Medulla oblongata (tissue), 1 donor: ENCODE data around the gene TECPR2.

Experiments
- DNase-seq: peaks from one replicate; pipeline ENCODE4 v3.0.0-alpha.2; 2015; ENCODE audit errors: extremely low spot score

TECPR2 gene

GRCh38 chr14:102496958-102497744 is 134.4 kb downstream of the TECPR2 start:
- DNase-seq: no peak

GRCh38 chr14:102497998-102498677 is 135.4 kb downstream of the TECPR2 start:
- DNase-seq: no peak

- DNase-seq: no peak
These were observed 136.0 kb downstream of the TECPR2 start for GRCh38 chr14:102498678-102499265.

GRCh38 chr14:102499401-102500157 is 136.8 kb downstream of the TECPR2 start:
- no peak for DNase-seq

GRCh38 chr14:102500158-102500662 is 137.5 kb downstream of the TECPR2 start:
- peak; percentile 51 for DNase-seq

- DNase-seq: no peak
These were observed 138.0 kb downstream of the TECPR2 start for GRCh38 chr14:102500713-102501112.

- DNase-seq: no peak
These were observed 139.1 kb downstream of the TECPR2 start for GRCh38 chr14:102501751-102502315.

- DNase-seq: no peak
These were observed 139.8 kb downstream of the TECPR2 start for GRCh38 chr14:102502571-102502970.

GRCh38 chr14:102503641-102504327 is 141.0 kb downstream of the TECPR2 start:
- DNase-seq: no peak

- DNase-seq: no peak
These were observed 141.7 kb downstream of the TECPR2 start for GRCh38 chr14:102504328-102504999.

- no peak for DNase-seq
These were observed 142.4 kb downstream of the TECPR2 start for GRCh38 chr14:102505000-102505619.

GRCh38 chr14:102505775-102506625 is 143.3 kb downstream of the TECPR2 start:
- no peak for DNase-seq

- no peak for DNase-seq
These were observed 143.8 kb downstream of the TECPR2 start for GRCh38 chr14:102506626-102506925.

GRCh38 chr14:102507081-102507856 is 144.5 kb downstream of the TECPR2 start:
- no peak for DNase-seq

- no peak for DNase-seq
These were observed 145.1 kb downstream of the TECPR2 start for GRCh38 chr14:102507857-102508312.

- no peak for DNase-seq
These were observed 145.7 kb downstream of the TECPR2 start for GRCh38 chr14:102508410-102508773.

GRCh38 chr14:102508774-102509745 is 146.3 kb downstream of the TECPR2 start:
- peak; percentile 40 for DNase-seq
